ENCODE data around the gene PPP1R14D.

- TF ChIP-seq CTCF (IDR thresholded peaks at IDR 0.05; ENCODE audit: low read length) (no peak), EZH2 (optimal IDR thresholded peaks at IDR 0.05; ENCODE audit: low read depth, low read length) (no peak), EZH2phosphoT487 (IDR thresholded peaks at IDR 0.05; ENCODE audit: low read length) (no peak)
These were observed 41.1 kb downstream of the PPP1R14D start for GRCh38 chr15:40787344-40787841.

All from MM.1S (cell line).